Esophagus (tissue), 2 donors: ENCODE measurements around the gene YIF1A. TPM values are rescaled to one million over a fixed set of nuclear protein-coding genes. Genes with fewer than 3 reads are reported as not detected.
A peak's percentile ranks its signal among the peaks of the same experiment; 100 is the strongest.

ENCODE experiments used
- H3K27ac ChIP-seq, 2 donors: one replicate each; pipeline ENCODE4 v1.5.1; 2013; ENCODE audit warnings: low read depth in 2 of 2, mild to moderate bottlenecking in 2 of 2, inconsistent platforms in 1 of 2, low read length in 1 of 2, moderate library complexity in 1 of 2
- H3K27me3 ChIP-seq, 2 donors: one replicate each; pipeline ENCODE4 v1.6.1; 2013; ENCODE audit warnings: low read length in 2 of 2, control low read depth in 1 of 2, mild to moderate bottlenecking in 1 of 2; ENCODE audit not compliant: insufficient read depth in 2 of 2, control insufficient read depth in 1 of 2
- H3K36me3 ChIP-seq, 2 donors: one replicate each; pipeline ENCODE4 v1.6.1; 2013; ENCODE audit warnings: low read length in 1 of 2; ENCODE audit not compliant: control insufficient read depth in 2 of 2, insufficient read depth in 2 of 2
- H3K4me1 ChIP-seq, 2 donors: one replicate each; pipeline ENCODE4 v1.6.1; 2013; ENCODE audit warnings: low read length in 1 of 2; ENCODE audit not compliant: control insufficient read depth in 2 of 2, insufficient read depth in 2 of 2
- H3K4me3 ChIP-seq, 2 donors: one replicate each; pipeline ENCODE4 v1.5.1; 2013; ENCODE audit warnings: low read length in 2 of 2, mild to moderate bottlenecking in 2 of 2, low read depth in 1 of 2, moderate library complexity in 1 of 2
- H3K9me3 ChIP-seq, 2 donors: one replicate each; pipeline ENCODE4 v1.6.1; 2013; ENCODE audit warnings: mild to moderate bottlenecking in 2 of 2, low read depth in 1 of 2, low read length in 1 of 2, moderate library complexity in 1 of 2; ENCODE audit not compliant: control insufficient read depth in 2 of 2, insufficient read depth in 1 of 2
- WGBS, 2 donors: extraction: QIAGEN DNeasy Blood & Tissue Kit; methylation state at CpG; one replicate each; pipeline ENCODE4 v1.1.7; 2013; 5-methylcytosine and 5-hydroxymethylcytosine counted together
- polyA plus RNA-seq, 2 donors: library from polyadenylated mRNA; stranded (reverse); fragments of 200-250 nt; gene quantifications; one replicate each; pipeline ENCODE4 v1.2.3, GENCODE V29; 2013
- donor health status: healthy with polysubstance abuse.
- donor health status: Bipolar disorder and iron deficiency.

The YIF1A gene
- polyA plus RNA-seq, 2 donors = 51.6 to 63.1 TPM

DNA sequence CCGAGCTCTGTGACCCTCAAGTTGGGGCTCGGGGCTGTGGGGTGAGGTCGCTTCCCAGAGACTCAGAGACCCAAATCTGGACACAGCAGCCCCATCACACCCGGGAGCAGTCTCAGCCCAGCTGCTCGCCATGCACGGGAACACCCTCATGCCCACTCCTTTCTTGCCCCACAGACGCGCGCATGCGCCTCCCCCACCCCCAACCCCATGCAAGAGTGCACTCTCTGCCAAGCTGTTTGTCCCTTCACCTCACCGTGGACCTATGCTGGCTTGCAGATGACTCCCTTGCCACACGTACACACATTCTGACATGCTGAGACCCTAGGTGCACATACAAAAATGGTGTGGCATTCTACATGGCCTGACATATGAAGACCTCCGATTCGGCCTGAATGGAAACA, 28.4 kb upstream of the YIF1A start:
- Histone ChIP-seq H3K4me1 (peaks cover 9 to 26% of the 10 kb centered on the region in 2 donors), H3K27ac (peak overlapping the region; percentile 74 to 84), H3K9me3 (no peaks in the 10 kb centered on the region)

DNA sequence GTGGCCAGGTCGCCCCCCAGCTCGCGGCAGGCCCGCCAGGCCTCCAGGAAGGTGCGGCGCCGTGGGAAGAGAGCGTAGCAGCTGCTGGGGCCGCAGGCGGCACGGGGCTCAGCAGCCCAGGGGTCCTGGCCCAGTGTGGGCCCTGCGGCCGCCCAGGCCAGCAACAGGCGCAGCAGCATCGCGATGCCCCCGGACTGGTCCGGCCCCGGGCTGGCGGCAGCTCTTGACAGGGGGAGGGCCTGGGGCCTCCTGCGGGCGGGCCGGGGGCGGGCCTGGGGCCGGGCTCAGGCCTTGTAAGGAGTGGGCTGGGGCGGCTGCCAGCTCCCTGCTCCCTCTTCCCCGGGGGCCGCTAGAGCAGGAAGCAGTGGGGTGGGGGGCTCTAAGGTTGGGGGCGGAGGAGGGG, 27.9 kb upstream of the YIF1A start, which contains the start of gene CD248:
Gene CD248, minus strand, starts transcription at position 196 of the 403 bp plus-strand sequence. Its CDS starts 17 bp downstream, at position 179.
- peaks cover 9 to 26% of the 10 kb centered on the region in 2 donors for H3K4me1 ChIP-seq
- H3K27ac ChIP-seq = peak within 1 kb of the TSS; percentile 74 to 84
- H3K9me3 ChIP-seq = no peaks in the 10 kb centered on the region
- no peaks in the 10 kb centered on the region for H3K27me3 ChIP-seq
- H3K4me3 ChIP-seq = peak within 1 kb of the TSS; percentile 11 to 33
- WGBS, 2 donors = 22% methylated on average over 22 to 29 of the region's 29 CpGs
- no peaks in the 10 kb centered on the region for H3K36me3 ChIP-seq

More for the DNA sequence above, 28.4 kb upstream of the YIF1A start:
- no peak overlapping the region for H3K4me3 ChIP-seq
- H3K36me3 ChIP-seq = no peaks in the 10 kb centered on the region
- H3K27me3 ChIP-seq = no peaks in the 10 kb centered on the region
- 27 to 28% methylated on average over 14 of the region's 14 CpGs for WGBS, 2 donors

DNA sequence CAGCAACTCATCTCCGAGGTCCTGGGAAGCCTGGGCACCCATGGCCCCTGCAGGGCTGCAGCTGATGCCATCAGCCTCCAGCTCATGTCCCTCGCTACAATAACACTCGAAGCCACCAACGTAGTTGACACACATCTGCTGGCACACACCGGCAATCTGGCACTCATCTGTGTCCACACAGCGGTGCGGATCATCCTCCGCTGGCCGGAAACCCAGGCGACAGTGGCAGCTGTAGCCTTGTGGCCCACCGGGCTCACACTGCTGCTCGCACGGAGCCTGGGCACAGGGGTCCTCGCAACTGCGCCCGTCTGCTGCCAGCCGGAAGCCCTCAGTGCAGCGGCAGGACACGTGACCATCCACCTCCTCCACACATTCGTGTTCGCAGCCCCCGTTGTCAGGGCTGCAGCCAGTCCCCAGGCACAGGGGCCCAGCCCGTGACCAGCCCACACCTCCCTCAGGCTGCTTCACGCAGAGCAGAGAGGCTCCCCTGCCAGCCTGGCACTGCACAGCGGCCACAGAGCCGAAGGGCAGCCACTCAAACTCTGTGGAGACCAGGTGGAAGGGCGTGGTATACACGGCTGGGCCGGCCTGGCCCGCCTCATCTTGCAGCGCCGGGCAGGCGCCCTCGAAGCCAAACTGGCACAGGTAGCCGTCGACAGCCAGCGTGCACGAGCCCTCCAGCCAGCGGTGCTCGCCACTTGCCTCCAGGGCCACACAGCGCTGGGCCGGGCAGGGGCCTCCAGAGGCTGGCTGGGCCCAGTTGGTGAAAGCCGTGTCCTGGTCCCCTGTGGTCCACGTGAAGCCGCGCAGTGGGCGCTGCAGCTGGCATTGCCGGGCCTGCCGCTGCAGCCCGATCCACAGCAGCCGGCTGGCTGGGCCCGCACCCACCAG, 27.2 kb upstream of the YIF1A start:
- H3K27me3 ChIP-seq = no peaks in the 10 kb centered on the region
- H3K36me3 ChIP-seq = no peaks in the 10 kb centered on the region
- no peaks in the 10 kb centered on the region for H3K9me3 ChIP-seq
- H3K27ac ChIP-seq = peak overlapping the region; percentile 37 to 74
- peaks cover 9 to 26% of the 10 kb centered on the region in 2 donors for H3K4me1 ChIP-seq
- WGBS, 2 donors = 42 to 57% methylated on average over 52 of the region's 52 CpGs
- peak overlapping the region; percentile 11 to 33 for H3K4me3 ChIP-seq

DNA sequence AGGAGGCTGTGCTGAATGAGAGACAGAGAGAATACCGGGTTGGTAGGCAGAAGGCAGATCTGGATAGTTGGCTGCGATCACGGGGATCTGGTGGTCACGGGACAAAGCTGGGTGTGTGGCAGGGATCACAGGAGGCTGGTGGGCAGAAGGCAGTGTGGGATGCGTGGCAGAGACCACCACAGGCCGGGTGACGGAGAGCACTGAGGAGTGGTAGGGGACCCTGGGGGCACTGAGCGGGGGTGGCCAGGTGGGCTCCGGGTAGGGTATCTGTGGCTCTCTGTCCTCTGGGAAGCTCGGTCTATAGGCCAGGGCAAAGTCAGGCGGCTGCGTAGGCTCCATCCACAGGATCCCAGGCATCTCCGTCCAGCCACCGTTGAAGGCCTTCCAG, 26.5 kb upstream of the YIF1A start:
- peak overlapping the region in 1 of 2 donors; percentile 33 for H3K4me3 ChIP-seq

DNA sequence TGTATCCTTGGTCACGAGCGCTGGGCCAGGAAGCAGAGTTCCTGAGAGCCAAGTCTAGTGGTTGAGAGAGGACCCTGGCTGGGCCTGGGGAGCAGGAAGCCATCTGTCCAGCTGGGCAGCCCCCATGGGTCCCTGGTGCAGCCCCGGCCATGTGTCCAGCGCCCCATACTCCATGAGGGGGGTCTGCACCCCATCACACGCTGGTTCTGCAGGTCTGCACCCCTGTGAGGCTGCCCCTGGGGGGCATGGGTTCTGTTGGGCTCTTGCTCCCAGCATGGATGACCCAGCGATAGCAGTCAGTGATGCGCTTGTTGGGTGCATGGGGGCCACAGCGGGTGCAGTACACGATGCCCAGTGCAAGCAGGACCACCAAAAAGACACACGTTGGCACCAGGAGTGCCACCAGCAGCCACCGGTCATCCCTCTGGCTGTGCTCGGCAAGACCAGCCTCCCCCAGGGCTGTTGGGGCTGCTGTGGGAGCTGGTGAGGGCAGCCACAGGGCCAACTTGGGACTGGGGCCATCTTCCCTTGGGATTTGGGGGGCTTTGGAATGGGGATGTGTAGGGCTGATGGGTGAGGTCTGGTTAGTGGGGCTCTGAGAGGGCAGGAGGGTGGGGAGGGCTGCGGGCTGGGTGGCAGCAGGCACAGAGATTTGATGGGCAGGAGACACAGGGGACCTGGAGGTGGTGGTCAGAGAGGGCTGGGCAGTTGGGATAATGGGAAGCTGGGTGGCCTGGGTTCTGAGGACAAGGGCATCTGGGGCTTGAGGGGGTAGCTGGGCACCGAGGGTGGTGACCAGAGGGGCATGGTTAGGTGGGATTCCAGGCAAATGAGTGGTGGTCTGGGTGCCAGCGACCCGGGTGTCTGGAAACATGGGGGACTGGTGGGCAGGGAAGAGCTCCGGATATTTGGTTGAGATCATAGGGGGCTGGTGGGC, 25.9 kb upstream of the YIF1A start:
- Histone ChIP-seq H3K4me1 (peaks cover 9 to 26% of the 10 kb centered on the region in 2 donors), H3K27ac (peak overlapping the region in 1 of 2 donors; percentile 89), H3K4me3 (peak overlapping the region in 1 of 2 donors; percentile 33), H3K36me3 (no peaks in the 10 kb centered on the region), H3K27me3 (no peaks in the 10 kb centered on the region), H3K9me3 (no peaks in the 10 kb centered on the region)
- 78 to 79% methylated on average over 17 of the region's 17 CpGs for WGBS, 2 donors

More for the DNA sequence above, 26.5 kb upstream of the YIF1A start:
- H3K27ac ChIP-seq = peak overlapping the region in 1 of 2 donors; percentile 8
- no peaks in the 10 kb centered on the region for H3K27me3 ChIP-seq
- H3K9me3 ChIP-seq = no peaks in the 10 kb centered on the region
- no peaks in the 10 kb centered on the region for H3K36me3 ChIP-seq
- WGBS, 2 donors = 78 to 87% methylated on average over 10 to 14 of the region's 14 CpGs
- H3K4me1 ChIP-seq = peaks cover 9 to 26% of the 10 kb centered on the region in 2 donors

DNA sequence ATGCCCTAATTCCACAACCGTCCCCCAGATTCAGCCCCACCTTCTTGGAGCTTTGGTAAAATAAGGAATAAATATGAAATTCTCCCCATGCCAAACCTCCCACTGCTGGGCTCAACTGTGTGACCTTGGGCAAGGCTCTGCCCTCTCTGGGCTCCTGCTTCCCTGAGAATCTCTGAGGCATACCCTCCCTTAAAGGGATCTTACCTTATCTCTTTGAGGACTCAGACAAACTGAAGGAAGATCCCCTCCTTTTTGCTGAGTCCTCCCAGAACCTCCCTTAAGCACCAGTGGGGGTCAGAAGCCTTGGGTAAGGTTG, 25.2 kb upstream of the YIF1A start:
- WGBS, 2 donors = 74% methylated on average over 1 of the region's 1 CpG
- no peaks in the 10 kb centered on the region for H3K9me3 ChIP-seq
- H3K27me3 ChIP-seq = no peaks in the 10 kb centered on the region
- H3K4me1 ChIP-seq = peaks cover 9 to 26% of the 10 kb centered on the region in 2 donors
- no peaks in the 10 kb centered on the region for H3K36me3 ChIP-seq
- H3K4me3 ChIP-seq = no peak overlapping the region
- peak overlapping the region in 1 of 2 donors; percentile 89 for H3K27ac ChIP-seq

DNA sequence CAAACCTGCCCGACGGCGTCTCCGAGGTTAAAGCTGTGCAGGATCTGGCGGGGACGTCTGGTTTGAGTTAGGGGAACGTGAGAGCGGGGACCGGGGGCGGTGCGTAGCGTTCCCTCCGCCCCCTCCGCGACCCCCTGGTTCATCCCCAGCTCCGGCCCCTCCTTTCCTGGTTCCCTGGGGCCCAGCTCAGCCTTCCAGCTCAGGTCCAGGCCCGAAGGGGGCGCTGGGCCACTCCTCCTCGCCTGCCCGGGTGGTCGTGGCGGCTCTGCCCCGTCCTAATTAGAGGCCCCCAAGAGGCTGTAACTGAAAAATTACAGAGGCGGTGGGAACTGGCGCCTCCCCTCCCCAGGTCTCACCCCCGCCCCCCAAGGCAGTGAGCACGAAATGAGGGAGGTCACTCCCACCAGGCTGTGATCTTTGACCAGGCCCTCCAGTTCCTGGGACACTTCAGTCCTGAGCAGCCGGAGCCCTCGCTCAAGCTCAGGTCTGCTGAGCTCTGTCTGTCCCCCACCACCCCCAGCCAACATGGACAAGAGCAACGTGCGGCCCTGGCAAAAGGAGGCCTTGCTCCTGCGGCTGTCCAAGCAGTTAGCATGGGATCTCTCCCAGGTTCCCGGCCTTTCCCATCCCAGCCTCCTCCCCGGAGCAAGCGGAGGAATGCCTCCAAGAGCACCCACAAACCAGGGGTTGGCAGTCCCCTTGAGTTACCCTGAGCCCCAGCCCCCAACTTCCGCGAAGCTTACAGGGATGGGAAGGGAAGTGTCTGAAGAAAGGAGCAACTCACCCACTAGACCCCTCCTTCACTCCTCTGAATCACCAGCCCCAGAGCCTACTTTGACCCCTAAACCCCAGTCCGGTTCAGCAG, 24.6 kb upstream of the YIF1A start:
- no peaks in the 10 kb centered on the region for H3K36me3 ChIP-seq
- H3K4me3 ChIP-seq = peak overlapping the region; percentile 13 to 21
- H3K9me3 ChIP-seq = no peaks in the 10 kb centered on the region
- H3K4me1 ChIP-seq = peaks cover 9 to 24% of the 10 kb centered on the region in 2 donors
- H3K27me3 ChIP-seq = no peaks in the 10 kb centered on the region
- 42 to 49% methylated on average over 38 of the region's 38 CpGs for WGBS, 2 donors
- peak overlapping the region; percentile 84 to 89 for H3K27ac ChIP-seq

DNA sequence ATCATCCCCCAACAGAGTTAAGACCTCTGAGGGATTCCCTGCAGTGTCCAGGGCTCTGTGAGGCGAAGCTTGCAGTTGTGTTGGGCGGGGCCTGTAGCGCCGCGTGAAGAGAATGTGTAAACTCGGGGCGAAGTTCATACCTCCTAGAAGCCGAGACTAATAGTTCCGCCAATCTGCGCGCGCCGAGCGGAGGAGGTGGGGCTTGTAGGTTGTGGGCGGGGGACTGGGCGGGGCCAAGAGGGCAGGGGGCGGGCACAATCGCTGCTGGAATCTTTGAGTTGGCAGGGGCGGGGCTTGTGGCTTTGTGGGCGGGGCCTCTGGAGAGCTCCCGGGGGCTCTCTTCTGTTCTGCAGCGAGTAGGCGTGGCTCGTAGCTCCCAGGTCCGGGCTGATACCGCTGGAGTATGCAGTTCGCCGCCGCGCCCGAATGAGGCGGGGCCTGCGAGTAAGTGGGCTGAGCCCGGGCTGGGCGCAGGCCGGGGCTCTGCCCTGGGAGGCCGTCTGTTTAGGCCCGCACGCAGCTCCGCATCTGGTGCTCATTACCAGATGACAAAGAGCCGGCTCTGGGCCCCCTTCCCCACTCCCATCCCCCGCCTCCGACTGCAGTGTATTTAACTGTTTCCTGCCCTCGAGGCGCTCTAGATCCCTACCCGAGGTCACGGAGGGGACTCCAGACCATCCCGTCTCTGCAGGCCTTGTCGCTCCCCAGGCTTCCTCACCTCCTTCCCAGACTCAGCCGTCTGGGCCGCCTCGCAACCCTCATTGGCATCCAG, 23.8 kb upstream of the YIF1A start:
- peak overlapping the region; percentile 84 to 96 for H3K27ac ChIP-seq
- 2% methylated on average over 51 to 52 of the region's 52 CpGs for WGBS, 2 donors
- H3K4me1 ChIP-seq = peaks cover 8 to 19% of the 10 kb centered on the region in 2 donors
- H3K9me3 ChIP-seq = no peaks in the 10 kb centered on the region
- H3K36me3 ChIP-seq = no peaks in the 10 kb centered on the region
- H3K4me3 ChIP-seq = peak overlapping the region; percentile 42 to 48
- H3K27me3 ChIP-seq = no peaks in the 10 kb centered on the region
